ACC112 (cell line): ENCODE results near the gene ORC4.
"Not testable (repeated sequence)": the region's sequence is repeated elsewhere in the genome, so short reads cannot be mapped to it uniquely, and the experiment has no call there.

Experiments used
- H2AFZ ChIP-seq: fragments of 200-600 bp; sonication (generic); one replicate; pipeline ENCODE4 v1.6.0; 2017; ENCODE audit warnings: antibody characterized with exemption, low read length; ENCODE audit not compliant: unreplicated experiment
- H3K27ac ChIP-seq: fragments of 200-600 bp; sonication (generic); 2 replicates; pipeline ENCODE4 v1.5.1; 2014; ENCODE audit warnings: low read depth, mild to moderate bottlenecking, antibody characterized with exemption, low read length, moderate library complexity
- H3K27me3 ChIP-seq: fragments of 200-600 bp; sonication (generic); 2 replicates; pipeline ENCODE4 v1.6.1; 2014; ENCODE audit warnings: mild to moderate bottlenecking, antibody characterized with exemption, low read length, moderate library complexity, mixed read lengths; ENCODE audit not compliant: insufficient read depth
- H3K36me3 ChIP-seq: fragments of 200-600 bp; sonication (generic); 2 replicates; pipeline ENCODE4 v1.6.1; 2016; ENCODE audit warnings: mild to moderate bottlenecking, antibody characterized with exemption, low read length, moderate library complexity, mixed read lengths; ENCODE audit not compliant: insufficient read depth
- H3K4me1 ChIP-seq: fragments of 200-600 bp; sonication (generic); one replicate; pipeline ENCODE4 v1.6.1; 2016; ENCODE audit warnings: low read length, mixed read lengths; ENCODE audit not compliant: insufficient read depth, unreplicated experiment, control insufficient read depth
- H3K4me3 ChIP-seq: fragments of 200-600 bp; sonication (generic); 2 replicates; pipeline ENCODE4 v1.5.1; 2014; ENCODE audit warnings: mild to moderate bottlenecking, low read depth, low read length
- H3K79me2 ChIP-seq: fragments of 200-600 bp; sonication (generic); one replicate; pipeline ENCODE4 v1.6.0; 2016; ENCODE audit warnings: low read length; ENCODE audit not compliant: control insufficient read depth, unreplicated experiment, insufficient read depth

Gene ORC4

GRCh38 chr2:147996828-147997227 lies 23.7 kb downstream of the ORC4 start:
- H3K79me2 ChIP-seq: peaks cover 28% of the 10 kb centered on the region

GRCh38 chr2:147994965-147995364 lies 25.6 kb downstream of the ORC4 start:
- not testable (repeated sequence) for H2AFZ ChIP-seq, H3K4me1 ChIP-seq, H3K4me3 ChIP-seq, H3K27me3 ChIP-seq, H3K27ac ChIP-seq
- peaks cover 25% of the 10 kb centered on the region for H3K79me2 ChIP-seq
- 0 out of 2 replicates have a peak, but pooled peaks cover 10% of the 10 kb centered on the region for H3K36me3 ChIP-seq

More at GRCh38 chr2:147996828-147997227, 23.7 kb downstream of the ORC4 start:
- Histone ChIP-seq H2AFZ (no peak overlapping the region), H3K27ac (no peak overlapping the region), H3K36me3 (0 out of 2 replicates have a peak, but pooled peaks cover 10% of the 10 kb centered on the region), H3K4me1 (no peaks in the 10 kb centered on the region), H3K27me3 (no peaks in the 10 kb centered on the region), H3K4me3 (no peak overlapping the region)

GRCh38 chr2:147989809-147990403 lies 30.6 kb downstream of the ORC4 start:
- Histone ChIP-seq H3K27me3 (no peaks in the 10 kb centered on the region), H3K36me3 (0 out of 2 replicates have a peak, but pooled peaks cover under 1% of the 10 kb centered on the region), H2AFZ (no peak overlapping the region), H3K4me1 (no peaks in the 10 kb centered on the region), H3K4me3 (no peak overlapping the region), H3K27ac (no peak overlapping the region), H3K79me2 (peaks cover 10% of the 10 kb centered on the region)

GRCh38 chr2:147989102-147989501 lies 31.4 kb downstream of the ORC4 start:
- Histone ChIP-seq H3K27ac (no peak overlapping the region), H3K36me3 (no peaks in the 10 kb centered on the region), H3K4me1 (no peaks in the 10 kb centered on the region), H3K4me3 (no peak overlapping the region), H3K79me2 (peaks cover 7% of the 10 kb centered on the region), H3K27me3 (no peaks in the 10 kb centered on the region), H2AFZ (no peak overlapping the region)

- H2AFZ ChIP-seq: no peak overlapping the region
- H3K4me1 ChIP-seq: no peaks in the 10 kb centered on the region
- no peaks in the 10 kb centered on the region for H3K27me3 ChIP-seq
- no peak overlapping the region for H3K4me3 ChIP-seq
- H3K36me3 ChIP-seq: peaks cover 7% of the 10 kb centered on the region; the same call in 1 of the 2 replicates
- no peak overlapping the region for H3K27ac ChIP-seq
- H3K79me2 ChIP-seq: peaks cover 28% of the 10 kb centered on the region
These were observed 39.5 kb downstream of the ORC4 start for GRCh38 chr2:147980940-147981528.

- no peaks in the 10 kb centered on the region for H3K4me1 ChIP-seq
- no peak overlapping the region for H3K27ac ChIP-seq
- peaks cover 18% of the 10 kb centered on the region for H3K79me2 ChIP-seq
- peaks cover 10% of the 10 kb centered on the region; the same call in 1 of the 2 replicates for H3K36me3 ChIP-seq
- no peak overlapping the region for H3K4me3 ChIP-seq
- no peaks in the 10 kb centered on the region for H3K27me3 ChIP-seq
- no peak overlapping the region for H2AFZ ChIP-seq
These were observed 42.9 kb downstream of the ORC4 start for GRCh38 chr2:147977679-147978078.

- Histone ChIP-seq H3K4me1 (no peaks in the 10 kb centered on the region), H3K4me3 (no peak overlapping the region), H3K27me3 (no peaks in the 10 kb centered on the region), H3K27ac (no peak overlapping the region), H3K36me3 (peaks cover 11% of the 10 kb centered on the region; the same call in 1 of the 2 replicates), H3K79me2 (peaks cover 15% of the 10 kb centered on the region), H2AFZ (no peak overlapping the region)
These were observed 44.4 kb downstream of the ORC4 start for GRCh38 chr2:147976102-147976501.

GRCh38 chr2:147968571-147968970 lies 52.0 kb downstream of the ORC4 start:
- no peak overlapping the region for H3K27ac ChIP-seq
- H3K4me1 ChIP-seq: no peaks in the 10 kb centered on the region
- peaks cover 6% of the 10 kb centered on the region for H3K79me2 ChIP-seq
- no peaks in the 10 kb centered on the region for H3K27me3 ChIP-seq
- H3K4me3 ChIP-seq: no peak overlapping the region
- H3K36me3 ChIP-seq: peaks cover 40% of the 10 kb centered on the region
- no peak overlapping the region for H2AFZ ChIP-seq

- no peaks in the 10 kb centered on the region for H3K27me3 ChIP-seq
- no peak overlapping the region for H2AFZ ChIP-seq
- no peak overlapping the region for H3K4me3 ChIP-seq
- H3K4me1 ChIP-seq: no peaks in the 10 kb centered on the region
- no peaks in the 10 kb centered on the region for H3K79me2 ChIP-seq
- H3K27ac ChIP-seq: no peak overlapping the region
- no peaks in the 10 kb centered on the region for H3K36me3 ChIP-seq
These were observed 68.4 kb downstream of the ORC4 start for GRCh38 chr2:147952118-147952517.

GRCh38 chr2:147945660-147946059 lies 74.9 kb downstream of the ORC4 start:
- H3K36me3 ChIP-seq: no peaks in the 10 kb centered on the region
- H3K4me1 ChIP-seq: no peaks in the 10 kb centered on the region
- H3K79me2 ChIP-seq: no peaks in the 10 kb centered on the region
- no peaks in the 10 kb centered on the region for H3K27me3 ChIP-seq
- H3K4me3 ChIP-seq: no peak overlapping the region
- no peak overlapping the region for H2AFZ ChIP-seq
- no peak overlapping the region for H3K27ac ChIP-seq

GRCh38 chr2:147939313-147939712 lies 81.2 kb downstream of the ORC4 start:
- no peak overlapping the region for H2AFZ ChIP-seq
- peaks cover 8% of the 10 kb centered on the region for H3K36me3 ChIP-seq
- H3K4me1 ChIP-seq: no peaks in the 10 kb centered on the region
- H3K79me2 ChIP-seq: no peaks in the 10 kb centered on the region
- H3K27me3 ChIP-seq: no peaks in the 10 kb centered on the region
- H3K4me3 ChIP-seq: no peak overlapping the region
- no peak overlapping the region for H3K27ac ChIP-seq
